HS-27A (cell line): ENCODE measurements around the gene JCAD.
A peak's percentile ranks its signal among the peaks of the same experiment; 100 is the strongest.
"Not testable (repeated sequence)": the region's sequence is repeated elsewhere in the genome, so short reads cannot be mapped to it uniquely, and the experiment has no call there.

Experiments
- DNase-seq: peaks from one replicate; pipeline ENCODE4 v3.0.0-alpha.2; 2012; ENCODE audit warnings: low read depth, missing footprints

Gene JCAD

GRCh38 chr10:30025428-30025827 lies 34.0 kb downstream of the JCAD start:
- not testable (repeated sequence) for DNase-seq

GRCh38 chr10:30022590-30022989 lies 36.8 kb downstream of the JCAD start:
- no peak for DNase-seq

- DNase-seq = no peak
Observed at GRCh38 chr10:30019468-30019867, 39.9 kb downstream of the JCAD start.

DNA sequence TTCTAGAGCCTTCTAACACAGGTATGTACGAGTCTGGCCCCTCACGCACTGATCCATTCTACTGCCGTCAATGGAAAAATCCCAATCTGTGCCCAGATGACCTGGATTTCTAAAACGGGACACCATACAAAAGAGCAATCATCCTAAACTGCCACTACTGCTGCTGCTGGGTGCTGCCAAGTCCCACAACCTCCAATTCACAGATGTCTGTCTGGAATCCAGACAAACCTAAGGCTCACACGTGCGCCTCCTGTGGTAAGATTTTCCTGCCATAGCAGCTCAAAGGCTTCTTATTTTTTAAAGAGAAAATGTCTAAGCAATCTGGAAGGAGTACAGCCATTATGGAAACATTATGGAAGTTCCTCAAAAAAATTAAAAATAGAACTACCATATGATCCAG lies 40.9 kb downstream of the JCAD start:
- DNase-seq = no peak

GRCh38 chr10:30017966-30018365 lies 41.4 kb downstream of the JCAD start:
- no peak for DNase-seq

- DNase-seq = no peak
Observed at GRCh38 chr10:30017556-30017955, 41.8 kb downstream of the JCAD start.

GRCh38 chr10:30014511-30014910 lies 44.9 kb downstream of the JCAD start:
- no peak for DNase-seq

GRCh38 chr10:30013757-30014156 lies 45.6 kb downstream of the JCAD start:
- DNase-seq = no peak

DNA sequence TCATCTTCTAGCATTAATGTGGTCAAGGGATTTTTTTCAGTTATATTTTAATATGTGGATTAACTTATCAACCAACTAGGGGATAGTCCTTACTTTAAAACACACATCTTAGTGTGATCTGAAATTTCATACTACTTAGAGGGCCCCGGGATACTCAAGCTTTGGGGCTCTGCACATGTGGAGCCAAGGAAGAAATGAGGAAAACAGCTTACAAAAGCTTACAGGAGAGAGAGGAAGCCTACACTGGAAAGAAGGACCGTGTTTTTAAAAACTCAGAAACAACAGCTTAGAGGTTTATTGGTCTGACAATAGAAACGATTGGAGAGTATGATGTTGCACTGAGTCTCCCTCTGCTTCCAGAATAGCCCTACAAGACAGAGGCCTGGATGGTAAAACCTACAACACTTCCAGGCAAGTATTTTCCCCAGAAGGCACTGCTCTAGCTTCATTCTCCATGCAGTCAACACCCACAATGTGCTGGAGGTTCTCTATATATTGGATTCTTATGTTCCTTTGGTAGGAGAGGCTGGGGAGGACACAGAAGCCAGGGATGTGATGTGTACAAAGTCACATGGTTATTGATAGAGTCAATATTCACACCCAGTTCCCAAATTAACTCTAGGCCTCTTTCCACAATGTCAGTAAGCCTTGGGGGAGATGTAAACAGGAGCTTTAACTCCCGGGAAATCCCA lies 47.3 kb downstream of the JCAD start:
- no peak for DNase-seq

- no peak for DNase-seq
Observed at GRCh38 chr10:30011396-30011795, 48.0 kb downstream of the JCAD start.

DNA sequence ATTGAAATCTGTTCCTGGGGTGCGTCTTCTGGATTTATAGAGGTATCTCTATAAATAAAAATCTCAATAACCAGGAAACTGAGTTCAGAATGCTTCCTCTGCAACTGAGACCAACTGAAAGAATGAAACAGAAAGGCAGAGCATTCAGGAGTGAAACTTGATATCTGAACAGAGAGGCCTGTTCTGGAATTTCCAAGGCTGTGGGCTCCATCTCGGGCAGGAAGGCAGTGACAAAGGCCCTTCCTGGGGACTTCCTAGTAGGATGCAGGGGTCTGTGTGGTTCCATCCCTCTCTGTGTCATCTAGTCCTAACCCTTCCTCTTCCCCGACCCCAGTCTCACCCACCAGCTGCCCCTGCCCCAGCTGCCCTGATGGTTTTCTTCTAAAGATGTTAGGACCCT lies 52.0 kb downstream of the JCAD start:
- DNase-seq = no peak

GRCh38 chr10:30006410-30006809 lies 53.0 kb downstream of the JCAD start:
- DNase-seq = no peak

DNA sequence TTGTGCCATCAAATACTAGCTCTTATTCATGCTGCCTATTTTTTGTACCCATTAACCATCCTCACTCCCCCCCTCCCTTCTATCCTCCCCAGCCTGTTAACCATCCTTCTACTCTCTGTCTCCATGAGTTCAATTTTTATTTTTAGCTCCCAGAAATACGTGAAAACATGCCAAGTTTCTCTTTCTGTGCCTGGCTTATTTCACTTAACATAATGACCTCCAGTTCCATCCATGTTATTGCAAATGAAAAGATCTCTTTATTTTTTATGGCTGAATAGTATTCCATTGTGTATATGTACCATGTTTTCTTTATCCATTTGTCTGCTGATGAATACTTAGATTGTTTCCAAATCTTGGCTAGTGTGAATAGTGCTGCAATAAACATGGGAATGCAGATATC lies 54.3 kb downstream of the JCAD start:
- not testable (repeated sequence) for DNase-seq

GRCh38 chr10:30002426-30003266 lies 56.7 kb downstream of the JCAD start:
- DNase-seq = no peak

- DNase-seq = no peak
Observed at GRCh38 chr10:30000802-30001571, 58.4 kb downstream of the JCAD start.

- peak; percentile 39 for DNase-seq
Observed at GRCh38 chr10:29998142-29998808, 61.1 kb downstream of the JCAD start.

DNA sequence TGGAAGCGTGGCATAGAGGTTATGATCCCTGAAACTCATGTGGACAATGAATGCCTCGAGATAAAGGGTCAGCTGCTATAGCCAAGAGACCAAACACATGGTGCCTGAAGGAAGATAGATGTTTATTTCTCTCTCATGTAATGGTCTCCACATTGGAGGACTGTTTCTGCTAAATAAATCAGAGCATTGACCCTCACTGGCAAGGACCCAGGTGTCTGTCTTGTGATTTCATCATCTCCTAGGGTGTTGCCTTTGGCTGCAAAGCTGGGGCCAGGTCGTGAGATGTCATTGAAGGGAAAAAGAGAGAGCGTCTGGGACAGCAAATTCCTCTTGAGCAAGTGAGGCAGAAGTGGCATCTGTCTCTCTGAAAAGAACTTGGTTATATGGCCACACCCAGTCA lies 64.6 kb downstream of the JCAD start:
- no peak for DNase-seq

DNA sequence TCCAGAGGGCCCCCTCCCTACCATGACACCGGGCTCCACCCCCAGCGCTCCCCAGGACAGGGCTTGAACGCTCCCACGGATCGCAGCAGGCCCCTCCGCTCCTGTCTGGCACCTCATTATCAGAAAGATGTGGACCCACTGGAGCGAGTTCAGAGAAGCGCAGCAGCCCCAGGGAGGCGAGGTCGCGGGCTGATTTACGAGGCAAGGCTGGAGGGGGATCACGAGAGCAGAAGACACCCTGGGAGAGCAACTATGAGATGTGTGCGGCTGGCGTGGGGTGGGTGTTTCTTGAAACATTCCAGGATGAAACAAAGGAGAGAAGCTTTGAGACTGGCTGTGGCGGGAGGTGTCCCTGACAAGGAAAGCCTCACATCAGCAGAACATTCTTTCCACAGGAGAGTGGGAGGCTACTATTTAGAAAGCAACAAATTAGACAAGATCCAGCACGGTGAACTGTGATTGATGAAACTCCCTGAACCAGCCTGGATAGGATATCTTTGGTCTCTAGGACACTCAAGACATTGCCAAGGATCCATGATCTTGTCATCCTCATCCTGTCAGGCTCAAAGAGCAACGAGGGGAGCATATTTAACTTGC lies 66.0 kb downstream of the JCAD start:
- DNase-seq = no peak

GRCh38 chr10:29992914-29993313 lies 66.5 kb downstream of the JCAD start:
- DNase-seq = no peak

- DNase-seq = no peak
Observed at GRCh38 chr10:29991382-29991781, 68.0 kb downstream of the JCAD start.

DNA sequence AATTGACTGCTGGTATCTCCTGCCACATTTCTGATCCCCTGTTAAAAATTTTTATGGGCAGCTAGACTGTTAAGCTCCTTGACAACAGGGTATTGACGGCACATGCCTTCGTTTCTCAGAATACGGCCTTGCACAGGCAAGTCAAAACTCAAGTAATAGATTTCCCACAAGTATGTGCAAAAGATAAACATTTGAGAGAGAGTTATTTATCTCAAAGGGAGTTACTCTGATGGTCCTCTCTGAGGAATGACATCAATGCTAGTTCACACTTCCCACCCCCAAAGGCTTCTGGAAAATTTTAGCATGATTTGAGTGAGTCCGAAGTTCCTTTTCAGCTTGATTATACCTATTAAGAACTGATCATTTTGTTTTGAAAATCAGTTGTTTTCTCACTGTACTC lies 71.9 kb downstream of the JCAD start:
- DNase-seq = no peak
